Fibroblast of the conjunctiva (primary cell): ENCODE measurements around the gene DLG5.

Experiments
- DNase-seq: peaks from one replicate; pipeline ENCODE4 v3.0.0-alpha.2; 2010; ENCODE audit warnings: low read depth

Gene DLG5

GRCh38 chr10:77843264-77843663, 83.3 kb downstream of the DLG5 start:
- no peak for DNase-seq

GRCh38 chr10:77842652-77843212, 83.8 kb downstream of the DLG5 start:
- DNase-seq: no peak

GRCh38 chr10:77841711-77842375, 84.7 kb downstream of the DLG5 start:
- DNase-seq: no peak

- no peak for DNase-seq
Observed at GRCh38 chr10:77840636-77841035, 85.9 kb downstream of the DLG5 start.

GRCh38 chr10:77837925-77838595, 88.5 kb downstream of the DLG5 start:
- no peak for DNase-seq

- DNase-seq: peak; percentile 17
Observed at GRCh38 chr10:77837248-77837924, 89.2 kb downstream of the DLG5 start.

- DNase-seq: no peak
Observed at GRCh38 chr10:77836299-77836820, 90.2 kb downstream of the DLG5 start.

GRCh38 chr10:77835669-77836086, 90.9 kb downstream of the DLG5 start:
- DNase-seq: no peak

- no peak for DNase-seq
Observed at GRCh38 chr10:77834943-77835668, 91.4 kb downstream of the DLG5 start.

- no peak for DNase-seq
Observed at GRCh38 chr10:77834540-77834939, 92.0 kb downstream of the DLG5 start.

- no peak for DNase-seq
Observed at GRCh38 chr10:77833792-77834191, 92.8 kb downstream of the DLG5 start.

GRCh38 chr10:77833225-77833624, 93.3 kb downstream of the DLG5 start:
- DNase-seq: no peak

GRCh38 chr10:77832238-77832637, 94.3 kb downstream of the DLG5 start:
- no peak for DNase-seq

GRCh38 chr10:77829356-77829755, 97.2 kb downstream of the DLG5 start:
- no peak for DNase-seq

GRCh38 chr10:77828377-77828776, 98.2 kb downstream of the DLG5 start:
- DNase-seq: no peak

- no peak for DNase-seq
Observed at GRCh38 chr10:77827366-77827765, 99.2 kb downstream of the DLG5 start.

GRCh38 chr10:77825965-77826364, 100.6 kb downstream of the DLG5 start:
- no peak for DNase-seq

GRCh38 chr10:77824908-77825307, 101.6 kb downstream of the DLG5 start:
- DNase-seq: no peak

GRCh38 chr10:77823811-77824542, 102.6 kb downstream of the DLG5 start:
- DNase-seq: no peak

- no peak for DNase-seq
Observed at GRCh38 chr10:77821551-77821950, 105.0 kb downstream of the DLG5 start.

- no peak for DNase-seq
Observed at GRCh38 chr10:77821036-77821435, 105.5 kb downstream of the DLG5 start.
